Stimulated activated CD8-positive, alpha-beta memory T cell treated with anti-CD3 and anti-CD28 coated beads, Interleukin-4, amount 100 ng/mL, for 1 hour (primary cell): ENCODE measurements around the gene VAT1.
"Not testable (repeated sequence)": the region's sequence is repeated elsewhere in the genome, so short reads cannot be mapped to it uniquely, and the experiment has no call there.

ENCODE experiments used
- DNase-seq, 2 donors: peaks; one replicate each; pipeline ENCODE4 v3.0.0-alpha.2; 2020; ENCODE audit warnings: low read depth in 2 of 2, low spot score in 1 of 2

VAT1 gene

DNA sequence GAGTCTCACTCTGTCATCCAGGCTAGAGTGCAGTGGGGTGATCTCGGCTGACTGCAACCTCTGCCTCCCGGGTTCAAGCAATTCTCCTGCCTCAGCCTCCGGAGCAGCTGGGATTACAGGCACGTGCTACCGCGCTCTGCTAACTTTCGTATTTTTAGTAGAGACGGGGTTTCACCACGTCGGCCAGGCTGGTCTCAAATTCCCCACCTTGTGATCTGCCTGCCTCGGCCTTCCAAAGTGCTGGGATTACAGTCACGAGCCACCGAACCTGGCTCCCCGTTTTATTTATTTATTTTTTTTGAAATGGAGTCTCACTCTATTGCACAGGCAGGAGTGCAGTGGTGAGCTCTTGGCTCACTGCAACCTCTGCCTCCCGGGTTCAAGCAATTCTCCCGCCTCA, 46.5 kb downstream of the VAT1 start:
- DNase-seq: not testable (repeated sequence)

DNA sequence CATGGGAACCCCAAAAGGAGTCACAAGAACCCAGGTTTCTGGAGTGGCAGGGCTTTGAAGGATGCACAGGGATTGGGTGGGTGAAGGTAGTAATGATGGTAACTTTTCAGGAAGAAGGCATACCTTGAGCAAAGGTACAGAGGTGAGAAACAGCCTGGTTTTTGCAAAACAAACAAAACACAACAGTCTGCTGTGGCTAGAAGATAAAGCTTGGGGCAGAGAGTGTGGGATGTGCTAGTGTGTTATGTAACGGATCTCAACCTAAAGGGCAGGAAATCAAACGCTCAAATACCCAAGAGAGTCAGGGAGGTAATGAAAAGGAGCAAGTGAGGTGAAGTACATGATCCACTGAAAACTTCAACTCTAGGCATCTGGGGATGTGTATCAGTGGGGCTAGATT, 46.9 kb downstream of the VAT1 start:
- DNase-seq: no peak

DNA sequence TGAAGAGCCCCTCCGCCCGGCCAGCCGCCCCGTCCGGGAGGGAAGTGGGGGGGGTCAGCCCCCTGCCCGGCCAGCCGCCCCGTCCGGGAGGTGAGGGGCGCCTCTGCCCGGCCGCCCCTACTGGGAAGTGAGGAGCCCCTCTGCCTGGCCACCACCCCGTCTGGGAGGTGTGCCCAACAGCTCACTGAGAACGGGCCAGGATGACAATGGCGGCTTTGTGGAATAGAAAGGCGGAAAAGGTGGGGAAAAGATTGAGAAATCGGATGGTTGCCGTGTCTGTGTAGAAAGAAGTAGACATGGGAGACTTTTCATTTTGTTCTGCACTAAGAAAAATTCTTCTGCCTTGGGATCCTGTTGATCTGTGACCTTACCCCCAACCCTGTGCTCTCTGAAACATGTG, 48.9 kb downstream of the VAT1 start:
- not testable (repeated sequence) for DNase-seq

DNA sequence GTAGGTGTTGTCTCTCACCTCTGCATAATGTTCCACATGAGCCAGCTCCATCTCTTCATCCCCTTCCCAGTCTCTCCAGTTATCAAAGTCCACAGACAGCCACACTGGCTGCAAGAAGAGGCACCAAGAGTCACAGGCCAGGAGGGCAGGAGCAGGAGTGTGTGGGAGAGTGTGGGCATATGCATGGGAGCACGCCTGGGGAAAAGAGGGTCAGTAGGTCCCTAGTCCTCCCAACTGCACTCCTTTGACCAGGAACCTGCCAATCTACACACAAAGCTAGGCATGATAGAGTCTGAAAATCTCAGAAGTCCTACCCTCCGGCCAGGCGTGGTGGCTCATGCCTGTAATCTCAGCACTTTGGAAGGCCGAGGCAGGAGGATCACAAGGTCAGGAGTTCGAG, 50.6 kb downstream of the VAT1 start:
- DNase-seq: no peak

DNA sequence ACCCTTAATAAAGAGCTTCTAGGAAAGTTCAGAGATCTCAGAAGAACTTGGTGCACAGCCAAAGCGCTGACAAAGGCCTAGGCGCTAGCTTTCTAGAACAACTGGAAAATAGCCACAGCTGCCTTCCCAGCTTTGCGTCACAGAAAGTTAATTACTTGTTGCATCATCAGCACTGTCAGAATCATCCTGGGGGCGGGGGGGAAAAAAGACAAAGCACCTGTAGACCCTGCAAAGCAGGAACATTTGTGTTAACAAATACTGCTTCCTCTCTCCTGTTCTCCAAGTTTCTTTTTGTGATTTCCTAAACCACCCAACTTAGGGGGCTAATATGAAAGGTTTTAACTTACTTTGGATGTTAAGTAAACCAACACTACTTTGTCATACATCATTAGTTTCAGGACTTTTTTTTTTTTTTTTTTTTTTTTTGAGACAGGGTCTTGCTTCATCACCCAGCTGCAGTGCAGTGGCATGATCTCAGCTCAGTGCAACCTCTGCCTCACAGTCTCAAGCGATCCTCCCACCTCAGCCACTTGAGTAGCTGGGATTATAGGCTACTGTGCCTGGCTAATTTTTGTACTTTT, 53.1 kb downstream of the VAT1 start:
- DNase-seq: no peak

DNA sequence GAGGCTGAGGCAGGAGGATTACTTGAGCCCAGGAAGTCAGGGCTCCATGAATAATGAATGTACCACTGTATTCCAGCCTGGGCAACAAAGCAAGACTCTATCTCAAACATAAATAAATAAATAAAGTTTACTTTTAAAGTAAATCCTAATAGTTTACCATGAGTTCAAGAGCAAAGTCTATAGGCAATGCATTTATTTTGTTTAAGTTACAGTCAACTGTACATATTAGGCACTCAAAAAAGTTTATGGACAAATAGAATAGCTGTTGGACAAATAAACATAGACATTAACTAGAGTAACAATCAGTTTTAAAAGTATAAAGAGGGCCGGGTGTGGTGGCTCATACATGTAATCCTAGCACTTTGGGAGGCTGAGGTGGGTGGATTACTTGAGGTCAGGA, 54.3 kb downstream of the VAT1 start:
- no peak for DNase-seq
